Measurements from ENCODE around the gene NAGS. TPM values are rescaled to one million over a fixed set of nuclear protein-coding genes. Genes with fewer than 3 reads are reported as not detected.

Gene NAGS
- polyA plus RNA-seq, 2 of the 4 experiments (the other 2 are of a cell fraction): 0.66 to 0.88 TPM

DNA sequence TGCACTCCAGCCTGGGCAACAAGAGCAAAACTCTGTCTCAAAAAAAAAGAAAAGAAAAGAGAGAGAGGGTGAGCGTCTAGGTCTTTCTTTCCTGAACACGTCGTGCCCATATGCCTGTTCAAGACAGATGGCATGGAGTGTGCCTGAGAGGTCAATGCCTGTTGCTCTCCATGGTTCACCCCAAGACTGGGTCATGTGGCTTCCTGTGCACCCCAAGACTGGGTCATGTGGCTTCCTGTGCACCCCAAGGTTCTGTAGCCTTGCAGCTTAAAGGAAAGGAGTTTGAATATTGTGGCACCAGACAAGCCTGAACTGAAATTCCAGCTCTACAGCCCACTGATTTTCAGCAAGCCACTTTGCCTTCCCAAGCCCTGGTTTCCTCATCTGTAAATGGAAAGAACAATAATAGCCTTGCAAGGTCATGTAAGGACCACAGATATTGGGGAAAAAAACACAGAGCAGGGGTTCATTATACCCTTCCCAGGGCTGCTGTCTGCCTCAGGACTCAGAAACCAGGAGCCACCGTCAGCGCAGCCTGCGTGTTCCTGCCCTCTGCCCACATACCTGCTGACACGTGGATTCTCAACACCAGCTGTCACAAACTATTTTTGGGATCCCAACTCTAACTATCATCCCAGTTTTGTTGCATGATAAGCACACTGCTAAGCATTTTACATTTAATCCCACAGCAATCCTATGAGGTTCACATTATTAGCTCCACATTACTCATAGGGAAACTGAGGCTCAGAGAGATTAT lies 18.0 kb upstream of the NAGS start:
- Histone ChIP-seq H3K4me1 (0 out of 3 replicates have a peak, but pooled peaks cover 8% of the 10 kb centered on the region), H3K9me3 (no peaks in the 10 kb centered on the region), H3K27ac (no peak overlapping the region), H3K4me3 (no peak overlapping the region), H3K4me2 (no peak overlapping the region)
- peak; percentile 7 for TF ChIP-seq MAFK (IDR thresholded peaks at IDR 0.05; ENCODE audit: partially characterized antibody)
- TF ChIP-seq CTCF (IDR thresholded peaks at IDR 0.05): no peak
- no peak for TF ChIP-seq RAD21 (conservative IDR thresholded peaks at IDR 0.05 in 1 of 2, IDR thresholded peaks at IDR 0.05 in 1 of 2)
- TF ChIP-seq KDM1A (IDR thresholded peaks at IDR 0.05; ENCODE audit: low read depth): no peak
- TF ChIP-seq, protein P1, sequence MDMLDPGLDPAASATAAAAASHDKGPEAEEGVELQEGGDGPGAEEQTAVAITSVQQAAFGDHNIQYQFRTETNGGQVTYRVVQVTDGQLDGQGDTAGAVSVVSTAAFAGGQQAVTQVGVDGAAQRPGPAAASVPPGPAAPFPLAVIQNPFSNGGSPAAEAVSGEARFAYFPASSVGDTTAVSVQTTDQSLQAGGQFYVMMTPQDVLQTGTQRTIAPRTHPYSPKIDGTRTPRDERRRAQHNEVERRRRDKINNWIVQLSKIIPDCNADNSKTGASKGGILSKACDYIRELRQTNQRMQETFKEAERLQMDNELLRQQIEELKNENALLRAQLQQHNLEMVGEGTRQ (IDR thresholded peaks at IDR 0.05): no peak
- no peak for TF ChIP-seq ZC3H11A (IDR thresholded peaks at IDR 0.05)
- ATAC-seq (no peak), DNase-seq (ENCODE audit: low read depth in 1 of 2, low spot score in 1 of 2) (no peak), FAIRE-seq (no peak)
- ChIA-PET CTCF (interaction anchor here (0.6 to 24.9 kb wide), 11 partner anchors 10 to 855 kb away, joined by 3 to 657 read pairs (median 3); partner anchors contain the start of genes PPY and PYY), POLR2A (no interaction called here)
- 95% methylated on average over 7 of the region's 7 CpGs for WGBS (ENCODE audit: missing lambda C conversion rate)

GRCh38 chr17:43987131-43988021 lies 17.0 kb upstream of the NAGS start:
- ChIA-PET CTCF (interaction anchor here (0.8 to 24.9 kb wide), 11 partner anchors 9 to 129 kb away, joined by 3 to 657 read pairs (median 4); partner anchors contain the start of genes PPY and PYY), POLR2A (interaction anchor here (0.6 kb wide), 1 partner anchor 27 kb away, joined by 4 read pairs; no protein-coding TSS in a partner anchor)
- TF ChIP-seq KDM1A (IDR thresholded peaks at IDR 0.05; ENCODE audit: low read depth): no peak
- TF ChIP-seq FOXS1 (CRISPR knock-in tag; IDR thresholded peaks at IDR 0.05): no peak
- ATAC-seq (no peak; a peak in 1 of 6 replicates), FAIRE-seq (no peak), DNase-seq (ENCODE audit: low read depth in 1 of 2, low spot score in 1 of 2) (no peak)
- Histone ChIP-seq H3K27ac (no peak overlapping the region), H3K9me3 (no peaks in the 10 kb centered on the region), H3K4me2 (no peak overlapping the region), H3K4me1 (0 out of 3 replicates have a peak, but pooled peaks cover 8% of the 10 kb centered on the region), H3K4me3 (no peak overlapping the region)
- WGBS (ENCODE audit: missing lambda C conversion rate): 65% methylated on average over 12 of the region's 12 CpGs

DNA sequence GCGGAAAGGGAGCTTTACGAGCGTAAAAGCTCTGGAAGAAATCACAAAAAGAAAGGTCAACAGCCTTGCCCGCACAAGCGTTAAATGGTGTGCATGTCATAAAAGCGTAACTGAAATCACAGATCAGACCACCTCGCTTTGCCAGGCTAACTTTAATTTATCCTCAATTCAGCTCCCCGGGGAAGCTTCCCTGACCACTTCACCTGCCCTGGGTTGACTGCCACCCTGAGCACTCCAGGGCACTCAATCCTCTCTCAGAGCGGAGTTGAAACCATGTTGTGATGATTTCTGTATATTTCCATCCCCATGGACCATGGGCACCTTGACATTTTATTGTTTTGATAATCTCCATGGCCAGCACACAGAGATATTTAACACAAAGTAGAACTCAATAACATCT lies 16.1 kb upstream of the NAGS start:
- POLR2A ChIA-PET: interaction anchor here (0.6 kb wide), 2 partner anchors 28 to 82 kb away, joined by 4 to 5 read pairs; no protein-coding TSS in a partner anchor
- no peak for FAIRE-seq
- Histone ChIP-seq H3K9me3 (no peaks in the 10 kb centered on the region), H3K27ac (no peak overlapping the region), H3K4me1 (0 out of 3 replicates have a peak, but pooled peaks cover 7% of the 10 kb centered on the region), H3K4me2 (no peak overlapping the region), H3K4me3 (no peak overlapping the region)
- CTCF ChIA-PET: interaction anchor here (1.0 to 24.9 kb wide), 6 partner anchors 9 to 128 kb away, joined by 3 to 657 read pairs (median 4); partner anchors contain the start of genes PPY and PYY
- 86% methylated on average over 9 of the region's 9 CpGs for WGBS (ENCODE audit: missing lambda C conversion rate)
- DNase-seq (ENCODE audit: low read depth in 1 of 2, low spot score in 1 of 2): no peak
- ATAC-seq: no peak
- TF ChIP-seq RCOR1 (IDR thresholded peaks at IDR 0.05; ENCODE audit: low read depth, low read length) (no peak), EP300 (IDR thresholded peaks at IDR 0.05) (no peak), RARB (CRISPR knock-in tag; IDR thresholded peaks at IDR 0.05) (no peak), MAFK (IDR thresholded peaks at IDR 0.05; ENCODE audit: partially characterized antibody) (no peak), ZNF302 (CRISPR knock-in tag; IDR thresholded peaks at IDR 0.05) (no peak), FOSB (CRISPR knock-in tag; IDR thresholded peaks at IDR 0.05) (no peak)

GRCh38 chr17:43992641-43993040 lies 11.8 kb upstream of the NAGS start:
- 0 out of 3 replicates have a peak, but pooled peaks cover 3% of the 10 kb centered on the region for H3K4me1 ChIP-seq
- H3K9me3 ChIP-seq: no peaks in the 10 kb centered on the region
- H3K4me2 ChIP-seq: no peak overlapping the region
- no peak for FAIRE-seq
- CTCF ChIA-PET: interaction anchor here (0.6 to 24.9 kb wide), 10 partner anchors 8 to 232 kb away, joined by 3 to 657 read pairs (median 4); partner anchors contain the start of genes NAGS, PPY and PYY
- H3K27ac ChIP-seq: no peak overlapping the region
- no peak for ATAC-seq
- POLR2A ChIA-PET: interaction anchor here (0.7 kb wide), 1 partner anchor 24 kb away, joined by 4 read pairs; no protein-coding TSS in a partner anchor
- 93% methylated on average over 14 of the region's 14 CpGs for WGBS (ENCODE audit: missing lambda C conversion rate)
- H3K4me3 ChIP-seq: no peak overlapping the region
- DNase-seq (ENCODE audit: low read depth in 1 of 2, low spot score in 1 of 2): no peak
- TF ChIP-seq JUNB (IDR thresholded peaks at IDR 0.05) (no peak), RNF2 (IDR thresholded peaks at IDR 0.05; ENCODE audit: borderline replicate concordance, low read depth) (no peak), NFE2L2 (conservative IDR thresholded peaks at IDR 0.05; ENCODE audit: low read length) (no peak), HOXB13 (CRISPR knock-in tag; IDR thresholded peaks at IDR 0.05; ENCODE audit: low read depth) (no peak)
